Measurements from ENCODE around the gene TSBP1. TPM values are rescaled to one million over a fixed set of nuclear protein-coding genes. Genes with fewer than 3 reads are reported as not detected.

Gene TSBP1
- total and polyA plus RNA-seq, 2 of the 8 experiments (the other 6 are each of a cell fraction or from before 2014, with no cell fraction given): not detected

- Histone ChIP-seq H3K4me1 (replicated peaks in 1 of 4; ENCODE audit: control insufficient read depth in 3 of 4, insufficient read depth in 4 of 4, low read length in 3 of 4) (peaks cover 0 to 6% (median 2%) of the 10 kb centered on the region in 4 experiments; a peak in 3 of 7 replicates), H3K9me3 (ENCODE audit: insufficient read depth in 2 of 2, low read depth in 1 of 2, low read length in 1 of 2) (no peaks in the 10 kb centered on the region), H3K23me2 (ENCODE audit: low read depth, low read length) (no peaks in the 10 kb centered on the region), H3K18ac (ENCODE audit: extremely low read depth, low read length) (no peak overlapping the region), H4K8ac (ENCODE audit: extremely low read depth, insufficient read depth, low read length) (no peak overlapping the region), H2BK20ac (ENCODE audit: low read length) (no peak overlapping the region), H3K4me3 (ENCODE audit: extremely low read depth in 1 of 4, insufficient read depth in 2 of 4, low read depth in 3 of 4, low read length in 4 of 4) (no peak overlapping the region), H3K14ac (ENCODE audit: insufficient read length) (no peak overlapping the region), H2BK5ac (ENCODE audit: low read depth, low read length) (no peak overlapping the region), H3K27me3 (replicated peaks in 1 of 4; ENCODE audit: control insufficient read depth in 3 of 4, extremely low read depth in 1 of 4, insufficient read depth in 3 of 4, low read length in 3 of 4) (no peaks in the 10 kb centered on the region), H2BK120ac (replicated peaks; ENCODE audit: low read depth, low read length) (no peak overlapping the region), H3K56ac (replicated peaks; ENCODE audit: insufficient read length, low read depth, low read length) (no peak overlapping the region), H3K4ac (replicated peaks; ENCODE audit: insufficient read length, low read depth, low read length) (no peak overlapping the region), H3K79me1 (ENCODE audit: low read depth, low read length) (no peaks in the 10 kb centered on the region), H3K36me3 (ENCODE audit: control insufficient read depth in 2 of 4, insufficient read depth in 4 of 4, low read length in 3 of 4) (no peaks in the 10 kb centered on the region), H3K79me2 (ENCODE audit: control insufficient read depth in 1 of 2, insufficient read depth in 2 of 2, low read length in 2 of 2) (no peaks in the 10 kb centered on the region), H2AK5ac (ENCODE audit: low read depth, low read length) (no peak overlapping the region), H3K9ac (replicated peaks in 1 of 4; ENCODE audit: extremely low read depth in 1 of 4, low read depth in 3 of 4, low read length in 3 of 4) (no peak overlapping the region), H2BK15ac (ENCODE audit: low read length) (no peak overlapping the region), H4K5ac (ENCODE audit: insufficient read length, low read depth, low read length) (no peak overlapping the region), H4K20me1 (replicated peaks in 1 of 2; ENCODE audit: control insufficient read depth in 1 of 2, insufficient read depth in 2 of 2, low read length in 2 of 2) (no peaks in the 10 kb centered on the region), H3K27ac (ENCODE audit: low read depth, low read length) (no peak overlapping the region), H2BK12ac (ENCODE audit: low read depth, low read length) (no peak overlapping the region), H3K23ac (ENCODE audit: insufficient read length) (no peak overlapping the region), H3K4me2 (ENCODE audit: insufficient read depth in 1 of 2, low read depth in 2 of 2, low read length in 2 of 2) (no peak overlapping the region), H2AFZ (ENCODE audit: low read length) (no peak overlapping the region), H4K91ac (replicated peaks; ENCODE audit: insufficient read length, low read length) (no peak overlapping the region)
- WGBS, 2 experiments (ENCODE audit: extremely low coverage in 1 of 2, insufficient coverage in 1 of 2, insufficient read length in 1 of 2, insufficient replicate concordance in 2 of 2, low coverage in 1 of 2, low lambda C conversion rate in 2 of 2, missing lambda C conversion rate in 1 of 2): 67% methylated on average over 1 of the region's 1 CpG; no CpG with 5 or more reads in 1 of the 2 experiments
- POLR2A ChIA-PET (ENCODE audit: partially characterized antibody): no interaction called here
- FAIRE-seq: no peak
- CTCF ChIA-PET (ENCODE audit: partially characterized antibody): interaction anchor here (1.1 to 4.6 kb wide), 7 partner anchors 7 to 296 kb away, joined by 3 to 43 read pairs (median 5); no protein-coding TSS in a partner anchor
- DNase-seq (ENCODE audit: low read depth in 1 of 2, low spot score in 2 of 2): no peak
- TF ChIP-seq CBX8 (IDR thresholded peaks at IDR 0.05; ENCODE audit: borderline replicate concordance, low read depth, low read length) (no peak), BACH1 (IDR thresholded peaks at IDR 0.05; ENCODE audit: low read length) (no peak), CBX5 (IDR thresholded peaks at IDR 0.05; ENCODE audit: low read depth, low read length) (no peak), RBBP5 (IDR thresholded peaks at IDR 0.05; ENCODE audit: borderline replicate concordance, low read depth, low read length) (no peak), SP1 (IDR thresholded peaks at IDR 0.05; ENCODE audit: low read depth, low read length) (no peak), ATF2 (IDR thresholded peaks at IDR 0.05; ENCODE audit: low read length) (no peak), TAF7 (optimal IDR thresholded peaks at IDR 0.05; ENCODE audit: borderline replicate concordance, low read depth, low read length) (no peak), RAD21 (IDR thresholded peaks at IDR 0.05 in 1 of 2, conservative IDR thresholded peaks at IDR 0.05 in 1 of 2; ENCODE audit: low read depth in 2 of 2, low read length in 2 of 2) (no peak)
- TF ChIP-seq, protein P1, sequence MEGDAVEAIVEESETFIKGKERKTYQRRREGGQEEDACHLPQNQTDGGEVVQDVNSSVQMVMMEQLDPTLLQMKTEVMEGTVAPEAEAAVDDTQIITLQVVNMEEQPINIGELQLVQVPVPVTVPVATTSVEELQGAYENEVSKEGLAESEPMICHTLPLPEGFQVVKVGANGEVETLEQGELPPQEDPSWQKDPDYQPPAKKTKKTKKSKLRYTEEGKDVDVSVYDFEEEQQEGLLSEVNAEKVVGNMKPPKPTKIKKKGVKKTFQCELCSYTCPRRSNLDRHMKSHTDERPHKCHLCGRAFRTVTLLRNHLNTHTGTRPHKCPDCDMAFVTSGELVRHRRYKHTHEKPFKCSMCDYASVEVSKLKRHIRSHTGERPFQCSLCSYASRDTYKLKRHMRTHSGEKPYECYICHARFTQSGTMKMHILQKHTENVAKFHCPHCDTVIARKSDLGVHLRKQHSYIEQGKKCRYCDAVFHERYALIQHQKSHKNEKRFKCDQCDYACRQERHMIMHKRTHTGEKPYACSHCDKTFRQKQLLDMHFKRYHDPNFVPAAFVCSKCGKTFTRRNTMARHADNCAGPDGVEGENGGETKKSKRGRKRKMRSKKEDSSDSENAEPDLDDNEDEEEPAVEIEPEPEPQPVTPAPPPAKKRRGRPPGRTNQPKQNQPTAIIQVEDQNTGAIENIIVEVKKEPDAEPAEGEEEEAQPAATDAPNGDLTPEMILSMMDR (IDR thresholded peaks at IDR 0.05; ENCODE audit: control extremely low read depth in 1 of 3, insufficient read depth in 1 of 3, low read depth in 1 of 3, low read length in 3 of 3): no peak
Observed at GRCh38 chr6:32405656-32406055, 34.0 kb upstream of the TSBP1 start.
